Activated CD4-positive, alpha-beta T cell treated with anti-CD3 and anti-CD28 coated beads for 1 hour (primary cell): ENCODE data around the gene STAM2.
"Not testable (repeated sequence)": the region's sequence is repeated elsewhere in the genome, so short reads cannot be mapped to it uniquely, and the experiment has no call there.

Experiments
- DNase-seq: peaks from one replicate; pipeline ENCODE4 v3.0.0-alpha.2; 2020

STAM2 gene

DNA sequence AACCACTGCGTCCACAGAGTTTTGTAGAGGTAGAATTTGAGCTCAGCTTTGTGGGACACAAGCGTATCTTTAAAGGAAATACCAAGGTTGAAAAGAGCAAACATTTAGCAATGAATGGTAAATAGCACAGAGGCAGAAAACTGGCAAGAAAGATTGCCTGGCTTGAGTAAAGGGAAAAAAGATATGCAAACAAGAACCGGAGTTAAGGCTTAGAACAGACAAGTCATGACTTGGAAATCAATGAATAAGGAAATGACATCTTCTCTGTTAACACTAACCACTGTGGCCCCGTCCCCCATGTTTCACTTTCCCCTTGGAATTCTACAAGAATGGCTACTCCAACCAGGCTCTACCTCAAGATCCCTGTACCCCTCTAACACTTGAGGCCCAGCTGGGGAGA lies 3.8 kb downstream of the STAM2 start:
- no peak for DNase-seq

GRCh38 chr2:152169158-152169557 lies 6.4 kb downstream of the STAM2 start:
- DNase-seq, result not testable (repeated sequence)

GRCh38 chr2:152167470-152167869 lies 8.1 kb downstream of the STAM2 start:
- DNase-seq, result not testable (repeated sequence)

DNA sequence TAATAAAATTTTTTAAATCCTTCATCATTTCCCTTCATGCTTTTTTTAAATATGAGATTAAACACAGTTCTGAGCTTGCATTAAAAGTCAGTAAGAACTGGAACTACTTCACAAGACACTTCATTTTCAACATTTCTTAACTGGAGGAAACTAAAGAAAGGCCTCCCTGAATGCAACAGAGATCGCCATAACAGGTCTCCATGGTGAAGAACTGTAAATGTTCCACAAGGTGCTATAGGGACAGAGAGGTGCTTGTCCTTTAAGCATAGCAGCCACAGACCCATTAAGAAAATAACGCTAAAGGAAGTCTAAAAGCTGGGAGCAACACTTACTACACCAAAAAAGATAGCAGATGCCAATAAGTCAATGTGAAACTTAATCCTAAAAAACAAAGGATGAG lies 8.5 kb downstream of the STAM2 start:
- no peak for DNase-seq

- DNase-seq, result no peak
Measured at GRCh38 chr2:152166633-152167032, 8.9 kb downstream of the STAM2 start.

- DNase-seq, result no peak
Measured at GRCh38 chr2:152165780-152166179, 9.8 kb downstream of the STAM2 start.

GRCh38 chr2:152165306-152165705 lies 10.3 kb downstream of the STAM2 start:
- no peak for DNase-seq

- DNase-seq, result not testable (repeated sequence)
Measured at GRCh38 chr2:152163669-152164068, 11.9 kb downstream of the STAM2 start.

DNA sequence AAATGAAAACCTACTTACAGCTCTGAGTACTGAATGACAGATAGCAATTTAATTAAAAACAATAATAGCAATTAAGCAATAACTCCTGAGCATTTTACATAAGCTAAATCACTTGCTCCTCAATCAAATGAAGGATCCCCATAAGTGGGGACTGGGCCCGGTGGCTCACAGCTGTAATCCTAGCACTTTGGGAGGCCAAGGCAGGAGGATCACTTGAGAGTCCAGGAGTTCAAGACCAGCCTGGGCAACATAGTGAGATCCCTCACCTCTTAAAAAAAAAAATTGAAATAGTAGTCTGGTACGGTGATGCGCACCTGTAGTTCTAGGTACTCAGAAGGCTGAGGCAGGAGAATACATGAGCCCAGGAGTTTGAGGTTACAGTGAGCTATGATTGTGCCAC lies 13.4 kb downstream of the STAM2 start:
- no peak for DNase-seq

DNA sequence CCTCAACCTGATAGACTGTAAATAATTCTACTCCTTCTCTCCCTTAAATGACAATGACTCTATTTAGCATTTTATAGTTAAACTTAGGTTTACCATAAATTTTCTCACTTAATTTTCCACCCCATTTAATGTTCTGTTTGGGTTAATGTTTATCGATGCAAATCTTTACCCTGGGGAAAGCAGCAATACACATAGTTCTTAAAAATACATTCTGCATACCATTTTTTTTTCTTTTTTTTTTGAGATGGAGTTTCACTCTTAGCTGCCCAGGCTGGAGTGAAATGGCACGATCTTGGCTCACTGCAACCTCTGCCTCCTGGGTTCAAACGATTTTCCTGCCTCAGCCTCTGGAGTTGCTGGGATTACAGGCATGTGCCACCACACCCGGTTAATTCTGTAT lies 14.0 kb downstream of the STAM2 start:
- DNase-seq, result no peak

DNA sequence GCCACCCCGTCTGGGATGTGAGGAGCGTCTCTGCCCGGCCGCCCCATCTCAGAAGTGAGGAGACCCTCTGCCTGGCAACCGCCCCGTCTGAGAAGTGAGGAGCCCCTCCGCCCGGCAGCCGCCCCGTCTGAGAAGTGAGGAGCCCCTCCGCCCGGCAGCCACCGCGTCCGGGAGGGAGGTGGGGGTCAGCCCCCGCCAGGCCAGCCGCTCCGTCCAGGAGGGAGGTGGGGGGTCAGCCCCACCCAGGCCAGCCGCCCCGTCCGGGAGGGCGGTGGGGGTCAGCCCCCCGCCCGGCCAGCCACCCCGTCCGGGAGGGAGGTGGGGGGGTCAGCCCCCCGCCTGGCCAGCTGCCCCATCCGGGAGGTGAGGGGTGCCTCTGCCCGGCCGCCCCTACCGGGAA lies 15.2 kb downstream of the STAM2 start:
- DNase-seq, result not testable (repeated sequence)

- DNase-seq, result no peak
Measured at GRCh38 chr2:152157253-152157652, 18.3 kb downstream of the STAM2 start.

DNA sequence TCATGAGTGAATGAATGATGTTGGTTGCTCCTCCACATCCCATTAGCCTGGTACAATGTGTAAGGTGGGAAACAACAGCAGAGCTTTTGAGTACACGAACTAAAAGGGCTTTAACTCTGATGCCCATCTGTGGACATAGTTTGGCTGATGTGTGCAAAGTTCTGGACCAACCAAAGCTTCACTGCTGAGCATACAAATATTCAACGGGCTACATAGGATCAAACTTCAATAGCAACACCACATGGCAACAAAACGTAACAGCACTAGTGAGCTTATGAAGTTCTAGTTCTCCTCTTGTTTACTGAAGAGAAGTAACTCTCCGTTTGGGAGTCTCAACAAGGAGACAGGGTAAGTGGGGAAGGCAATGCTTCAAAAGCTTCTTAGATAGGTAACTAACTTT lies 20.4 kb downstream of the STAM2 start:
- DNase-seq, result no peak

- DNase-seq, result no peak
Measured at GRCh38 chr2:152154462-152154861, 21.1 kb downstream of the STAM2 start.

GRCh38 chr2:152134488-152135280 lies 40.9 kb downstream of the STAM2 start:
- DNase-seq, result no peak

DNA sequence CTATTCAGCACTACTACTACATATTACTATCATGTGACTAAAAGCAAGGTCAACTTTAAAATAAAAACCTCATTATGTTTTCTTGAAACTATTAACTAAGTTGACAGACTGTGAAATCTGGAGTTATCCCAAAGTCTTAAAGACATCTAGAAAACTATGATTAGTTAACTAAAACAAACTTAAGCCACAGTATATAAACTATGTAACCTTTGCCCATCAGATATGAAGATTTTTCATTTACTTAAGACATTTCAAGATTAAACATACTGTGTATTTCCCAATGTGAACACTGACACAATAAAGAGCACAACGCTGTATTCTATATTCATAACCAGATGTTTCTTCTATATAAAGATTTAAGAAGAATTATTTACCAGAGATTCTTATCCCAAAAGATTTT lies 43.3 kb downstream of the STAM2 start:
- no peak for DNase-seq

DNA sequence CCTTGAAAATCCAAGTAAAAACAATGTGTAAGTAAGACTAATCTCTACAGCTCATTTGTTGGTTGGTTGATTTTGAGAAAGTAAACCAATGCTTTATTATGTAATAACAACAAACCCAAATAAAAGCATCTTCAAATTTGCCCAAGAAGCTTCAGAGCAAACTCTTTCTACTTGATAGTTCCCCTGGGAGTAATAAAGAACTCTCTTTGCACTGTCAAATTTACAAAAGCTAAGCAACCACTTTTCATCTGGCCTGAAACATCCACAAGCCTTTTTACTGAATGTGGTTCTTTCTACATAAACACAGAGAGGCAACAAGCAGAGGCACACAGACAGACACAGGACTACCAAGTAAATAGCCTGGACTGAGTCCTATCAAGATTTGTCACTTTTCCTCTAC lies 47.9 kb downstream of the STAM2 start:
- DNase-seq, result no peak

GRCh38 chr2:152126664-152127063 lies 48.9 kb downstream of the STAM2 start:
- DNase-seq, result no peak

GRCh38 chr2:152122161-152122560 lies 53.4 kb downstream of the STAM2 start:
- DNase-seq, result no peak

DNA sequence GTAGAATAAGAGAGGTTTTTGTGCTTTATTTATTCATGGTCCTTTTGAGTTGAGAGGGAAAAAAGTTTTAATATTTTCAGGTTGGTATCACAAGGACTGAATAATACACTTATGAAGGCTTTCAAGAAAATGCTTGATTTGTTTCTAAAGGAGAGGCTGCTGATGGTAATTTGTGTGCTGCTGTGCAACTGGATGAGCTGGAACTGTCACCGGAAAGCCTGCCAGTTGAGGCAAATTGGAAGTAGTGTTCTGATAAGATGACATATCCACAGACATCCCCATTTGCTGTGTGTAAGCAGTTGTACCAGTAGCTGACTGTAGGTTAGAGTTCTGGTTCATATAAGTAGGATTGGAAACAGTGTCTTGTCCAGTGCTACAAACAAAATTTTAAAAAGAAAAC lies 55.1 kb downstream of the STAM2 start:
- no peak for DNase-seq

DNA sequence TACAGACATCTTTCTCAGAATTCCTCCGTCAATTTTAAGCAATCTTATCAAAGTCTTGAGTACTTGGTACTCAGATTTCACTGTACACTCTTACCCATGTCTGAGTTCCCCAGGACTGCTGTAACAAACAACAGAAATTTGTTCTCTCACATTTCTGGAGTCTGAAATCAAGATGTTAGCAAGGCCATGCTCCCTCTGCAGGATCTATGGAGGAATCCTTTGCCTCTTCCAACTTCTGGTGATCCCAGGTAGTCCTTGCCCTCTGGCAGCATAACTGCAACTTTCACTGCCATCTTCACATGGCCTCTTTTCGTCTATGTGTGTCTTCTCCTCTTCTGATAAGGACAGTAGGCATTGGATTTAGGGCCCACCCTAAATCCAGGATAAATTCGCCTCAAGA lies 59.6 kb downstream of the STAM2 start:
- DNase-seq, result no peak

GRCh38 chr2:152114366-152114765 lies 61.2 kb downstream of the STAM2 start:
- no peak for DNase-seq

- not testable (repeated sequence) for DNase-seq
Measured at GRCh38 chr2:152107140-152107539, 68.4 kb downstream of the STAM2 start.

DNA sequence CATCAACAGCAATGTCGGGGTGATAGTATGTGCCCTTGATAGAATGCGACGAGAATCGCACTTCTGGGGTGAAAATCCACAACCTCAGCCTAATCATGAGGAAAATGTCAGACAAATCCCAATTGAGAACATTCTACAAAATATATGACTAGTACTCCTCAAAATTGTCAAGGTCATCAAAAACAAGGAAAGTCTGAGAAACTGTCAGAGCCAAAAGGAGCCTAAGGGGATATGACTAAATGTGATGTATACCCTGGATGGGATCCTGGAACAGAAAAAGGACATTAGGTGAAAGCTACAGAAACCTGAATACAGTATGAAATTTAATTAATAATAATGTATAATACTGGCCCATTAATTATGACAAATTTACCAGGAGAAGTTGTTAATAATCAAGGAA lies 69.1 kb downstream of the STAM2 start:
- DNase-seq, result no peak

DNA sequence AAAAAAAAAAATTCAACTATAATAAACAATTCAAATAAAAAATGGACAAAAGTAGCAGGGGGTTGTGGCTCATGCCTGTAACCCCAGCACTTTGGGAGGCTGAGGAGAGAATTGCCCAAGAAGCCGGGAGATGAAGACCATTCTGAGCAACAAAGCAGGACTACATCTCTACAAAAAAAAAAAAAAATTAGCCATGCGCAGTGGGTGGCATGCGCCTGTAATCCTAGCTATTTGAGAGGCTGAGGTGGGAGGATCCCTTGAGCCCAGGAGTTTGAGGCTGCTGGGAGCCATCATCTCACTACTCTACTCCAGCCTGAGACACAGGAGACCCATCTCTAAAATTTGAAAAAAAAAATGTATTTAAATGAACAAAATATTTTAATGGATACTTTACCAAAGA lies 72.3 kb downstream of the STAM2 start:
- no peak for DNase-seq
